Measurements from ENCODE around the gene MFSD6. TPM values are rescaled to one million over a fixed set of nuclear protein-coding genes. Genes with fewer than 3 reads are reported as not detected.

MFSD6 gene
- total RNA-seq, 5 donors from 2014 or later (not counting 1 experiment from before 2014, with no cell fraction given), result 42.3 to 47.4 (median 44.4) TPM

GRCh38 chr2:190396271-190396670 is 11.9 kb upstream of the MFSD6 start:
- H3K27me3 ChIP-seq (replicated peaks in 1 of 2; ENCODE audit: control insufficient read depth in 2 of 2, extremely low read depth in 1 of 2, insufficient read depth in 2 of 2, low read length in 1 of 2), result peaks cover 0 to 2% of the 10 kb centered on the region in 2 experiments
- no peaks in the 10 kb centered on the region for H3K9me3 Mint-ChIP-seq
- POLR2A ChIA-PET, result interaction anchor here in 1 of 2 donors (1.4 kb wide), 1 partner anchor 11 kb away, joined by 5 read pairs; no protein-coding TSS in a partner anchor
- no peak overlapping the region for H3K4me3 ChIP-seq (ENCODE audit: control insufficient read depth in 1 of 2, extremely low read depth in 1 of 2, low read length in 1 of 2)
- DNase-seq (no peak), ATAC-seq (replicated peaks in 1 of 4) (no peak)
- H3K4me1 Mint-ChIP-seq, result no peaks in the 10 kb centered on the region
- H3K27me3 Mint-ChIP-seq, result peaks cover 5 to 9% of the 10 kb centered on the region in 2 donors
- H3K27ac ChIP-seq (ENCODE audit: low read length), result no peak overlapping the region
- no peaks in the 10 kb centered on the region for H3K36me3 Mint-ChIP-seq
- no peaks in the 10 kb centered on the region for H3K9me3 ChIP-seq
- WGBS (ENCODE audit: insufficient coverage), result no CpG with 5 or more reads among the region's 2 CpGs
- no peaks in the 10 kb centered on the region for H3K4me1 ChIP-seq (ENCODE audit: control insufficient read depth in 1 of 2, extremely low read depth in 1 of 2, insufficient read depth in 2 of 2, low read length in 2 of 2)
- H3K4me3 Mint-ChIP-seq, result no peak overlapping the region
- H3K27ac Mint-ChIP-seq, result no peak overlapping the region
- no peaks in the 10 kb centered on the region for H3K36me3 ChIP-seq (ENCODE audit: control insufficient read depth in 2 of 2, extremely low read depth in 1 of 2, insufficient read depth in 1 of 2, low read length in 1 of 2)
- CTCF ChIA-PET, result no interaction called here

DNA sequence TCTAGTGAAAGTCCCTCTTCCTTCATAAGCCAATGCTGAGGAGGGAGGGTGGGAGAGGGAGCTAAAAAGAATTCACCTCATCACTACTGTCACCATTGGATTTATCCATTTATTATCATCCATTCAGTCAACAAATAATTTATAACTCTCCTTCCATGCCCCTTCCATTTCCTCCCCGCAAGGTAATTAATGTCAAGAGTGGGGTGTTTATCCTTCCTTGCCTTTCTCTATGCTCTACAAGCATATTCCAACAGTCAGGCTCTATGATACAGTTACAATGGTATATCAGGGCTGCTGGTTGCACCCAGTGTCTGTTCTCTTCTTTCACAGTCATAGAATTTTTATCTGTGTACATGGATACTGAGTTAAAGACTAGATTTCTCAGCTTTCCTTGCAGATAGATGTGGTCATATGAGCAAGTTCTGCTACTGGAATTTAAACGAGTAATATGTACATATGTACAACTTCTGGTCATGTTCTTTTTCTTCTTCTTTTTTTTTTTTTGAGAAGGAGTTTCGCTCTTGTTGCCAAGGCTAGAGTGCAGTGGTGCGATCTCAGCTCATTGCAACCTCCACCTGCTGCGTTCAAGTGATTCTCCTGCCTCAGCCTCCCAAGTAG is 5.1 kb upstream of the MFSD6 start:
- POLR2A ChIA-PET, result no interaction called here
- CTCF ChIA-PET, result interaction anchor here in 1 of 2 donors (0.7 kb wide), 1 partner anchor 79 kb away, joined by 4 read pairs; no protein-coding TSS in a partner anchor
- Mint-ChIP-seq H3K4me3 (no peak overlapping the region), H3K36me3 (no peaks in the 10 kb centered on the region), H3K4me1 (peaks cover 0 to 8% (median 7%) of the 10 kb centered on the region in 3 donors), H3K27ac (no peak overlapping the region), H3K27me3 (no peaks in the 10 kb centered on the region), H3K9me3 (no peaks in the 10 kb centered on the region)
- no peaks in the 10 kb centered on the region for H3K36me3 ChIP-seq (ENCODE audit: control insufficient read depth in 2 of 2, extremely low read depth in 1 of 2, insufficient read depth in 1 of 2, low read length in 1 of 2)
- peaks cover 0 to 2% of the 10 kb centered on the region in 2 experiments for H3K27me3 ChIP-seq (replicated peaks in 1 of 2; ENCODE audit: control insufficient read depth in 2 of 2, extremely low read depth in 1 of 2, insufficient read depth in 2 of 2, low read length in 1 of 2)
- no peak overlapping the region for H3K4me3 ChIP-seq (ENCODE audit: control insufficient read depth in 1 of 2, extremely low read depth in 1 of 2, low read length in 1 of 2)
- peaks cover 0 to 9% of the 10 kb centered on the region in 2 experiments for H3K4me1 ChIP-seq (ENCODE audit: control insufficient read depth in 1 of 2, extremely low read depth in 1 of 2, insufficient read depth in 2 of 2, low read length in 2 of 2)
- WGBS (ENCODE audit: insufficient coverage), result no CpG with 5 or more reads among the region's 5 CpGs
- ATAC-seq (replicated peaks in 1 of 4) (no peak), DNase-seq (no peak)
- H3K9me3 ChIP-seq, result no peaks in the 10 kb centered on the region
- H3K27ac ChIP-seq (ENCODE audit: low read length), result no peak overlapping the region

- peaks cover 7 to 13% (median 13%) of the 10 kb centered on the region in 3 donors for H3K4me1 Mint-ChIP-seq
- Histone ChIP-seq H3K9me3 (no peaks in the 10 kb centered on the region), H3K27ac (ENCODE audit: low read length) (no peak overlapping the region), H3K36me3 (ENCODE audit: control insufficient read depth in 2 of 2, extremely low read depth in 1 of 2, insufficient read depth in 1 of 2, low read length in 1 of 2) (no peaks in the 10 kb centered on the region), H3K27me3 (replicated peaks in 1 of 2; ENCODE audit: control insufficient read depth in 2 of 2, extremely low read depth in 1 of 2, insufficient read depth in 2 of 2, low read length in 1 of 2) (peaks cover 0 to 2% of the 10 kb centered on the region in 2 experiments), H3K4me3 (ENCODE audit: control insufficient read depth in 1 of 2, extremely low read depth in 1 of 2, low read length in 1 of 2) (no peak overlapping the region), H3K4me1 (ENCODE audit: control insufficient read depth in 1 of 2, extremely low read depth in 1 of 2, insufficient read depth in 2 of 2, low read length in 2 of 2) (peaks cover 6 to 12% of the 10 kb centered on the region in 2 experiments)
- ATAC-seq (replicated peaks in 1 of 4) (no peak), DNase-seq (no peak)
- no peak overlapping the region for H3K4me3 Mint-ChIP-seq
- H3K9me3 Mint-ChIP-seq, result no peaks in the 10 kb centered on the region
- ChIA-PET CTCF (interaction anchor here in 1 of 2 donors (0.7 kb wide), 1 partner anchor 20 kb away, joined by 3 read pairs; no protein-coding TSS in a partner anchor), POLR2A (no interaction called here)
- no peaks in the 10 kb centered on the region for H3K27me3 Mint-ChIP-seq
- H3K36me3 Mint-ChIP-seq, result no peaks in the 10 kb centered on the region
- H3K27ac Mint-ChIP-seq, result no peak overlapping the region
Observed at GRCh38 chr2:190404487-190404886, 3.7 kb upstream of the MFSD6 start.

DNA sequence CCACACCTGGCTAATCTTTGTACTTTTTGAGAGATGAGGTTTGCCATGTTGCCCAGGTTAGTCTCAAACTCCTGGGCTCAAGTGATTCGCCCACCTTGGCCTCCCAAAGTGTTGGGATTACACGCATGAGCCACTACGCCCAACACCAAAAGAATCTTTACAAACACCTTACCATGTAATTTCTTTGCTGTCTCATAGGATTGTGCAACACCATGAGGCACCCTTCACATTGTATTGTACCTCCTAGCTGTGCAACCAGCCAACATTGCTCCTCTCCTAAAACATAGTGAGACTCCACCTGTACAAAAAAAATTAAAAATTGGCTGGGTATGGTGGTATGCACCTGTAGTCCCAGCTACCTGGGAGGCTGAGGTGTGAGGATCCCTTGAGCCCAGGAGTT is 3.1 kb upstream of the MFSD6 start:
- WGBS (ENCODE audit: insufficient coverage), result 100% methylated on average over 3 of the region's 3 CpGs
- Histone ChIP-seq H3K4me1 (ENCODE audit: control insufficient read depth in 1 of 2, extremely low read depth in 1 of 2, insufficient read depth in 2 of 2, low read length in 2 of 2) (peaks cover 12 to 16% of the 10 kb centered on the region in 2 experiments), H3K4me3 (ENCODE audit: control insufficient read depth in 1 of 2, extremely low read depth in 1 of 2, low read length in 1 of 2) (no peak overlapping the region), H3K9me3 (no peaks in the 10 kb centered on the region), H3K27me3 (replicated peaks in 1 of 2; ENCODE audit: control insufficient read depth in 2 of 2, extremely low read depth in 1 of 2, insufficient read depth in 2 of 2, low read length in 1 of 2) (peaks cover 0 to 2% of the 10 kb centered on the region in 2 experiments), H3K36me3 (ENCODE audit: control insufficient read depth in 2 of 2, extremely low read depth in 1 of 2, insufficient read depth in 1 of 2, low read length in 1 of 2) (no peaks in the 10 kb centered on the region), H3K27ac (ENCODE audit: low read length) (no peak overlapping the region)
- Mint-ChIP-seq H3K9me3 (no peaks in the 10 kb centered on the region), H3K4me3 (no peak overlapping the region), H3K36me3 (no peaks in the 10 kb centered on the region), H3K4me1 (peaks cover 13 to 19% (median 19%) of the 10 kb centered on the region in 3 donors), H3K27me3 (no peaks in the 10 kb centered on the region), H3K27ac (no peak overlapping the region)
- ATAC-seq (replicated peaks in 1 of 4) (no peak), DNase-seq (no peak)
- ChIA-PET CTCF (no interaction called here), POLR2A (no interaction called here)

GRCh38 chr2:190405995-190406394 is 2.2 kb upstream of the MFSD6 start:
- Mint-ChIP-seq H3K9me3 (no peaks in the 10 kb centered on the region), H3K36me3 (no peaks in the 10 kb centered on the region), H3K4me3 (no peak overlapping the region), H3K27ac (no peak overlapping the region), H3K27me3 (no peaks in the 10 kb centered on the region), H3K4me1 (peaks cover 20 to 26% (median 26%) of the 10 kb centered on the region in 3 donors)
- Histone ChIP-seq H3K9me3 (no peaks in the 10 kb centered on the region), H3K4me1 (ENCODE audit: control insufficient read depth in 1 of 2, extremely low read depth in 1 of 2, insufficient read depth in 2 of 2, low read length in 2 of 2) (peaks cover 20 to 21% of the 10 kb centered on the region in 2 experiments), H3K36me3 (ENCODE audit: control insufficient read depth in 2 of 2, extremely low read depth in 1 of 2, insufficient read depth in 1 of 2, low read length in 1 of 2) (no peaks in the 10 kb centered on the region), H3K27ac (ENCODE audit: low read length) (no peak overlapping the region), H3K27me3 (replicated peaks in 1 of 2; ENCODE audit: control insufficient read depth in 2 of 2, extremely low read depth in 1 of 2, insufficient read depth in 2 of 2, low read length in 1 of 2) (peaks cover 0 to 2% of the 10 kb centered on the region in 2 experiments), H3K4me3 (ENCODE audit: control insufficient read depth in 1 of 2, extremely low read depth in 1 of 2, low read length in 1 of 2) (no peak overlapping the region)
- ChIA-PET POLR2A (no interaction called here), CTCF (interaction anchor here in 1 of 2 donors (0.6 kb wide), 1 partner anchor 128 kb away, joined by 4 read pairs; no protein-coding TSS in a partner anchor)
- DNase-seq, result no peak
- WGBS (ENCODE audit: insufficient coverage), result 100% methylated on average over 1 of the region's 3 CpGs
- no peak for ATAC-seq (replicated peaks in 1 of 4)

DNA sequence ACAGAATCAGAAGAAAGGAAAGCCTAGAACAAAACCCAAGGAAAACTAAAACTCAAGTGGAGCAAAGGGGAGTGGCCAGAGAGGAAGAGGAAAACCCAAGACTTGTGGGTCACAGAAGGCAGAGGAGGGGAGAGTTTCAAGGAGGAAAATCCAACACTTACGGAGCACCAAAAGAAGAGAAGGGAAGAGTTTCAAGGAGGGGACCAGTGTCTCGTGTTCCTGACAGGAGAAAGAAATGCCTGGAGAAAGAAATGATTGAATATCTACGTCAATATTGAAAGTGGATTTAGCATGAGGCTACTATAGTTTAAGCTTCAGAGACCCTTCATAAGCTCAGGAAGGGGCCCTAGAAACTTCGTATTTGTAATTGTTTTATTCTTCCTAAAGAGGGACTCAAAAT is 1.4 kb upstream of the MFSD6 start:
- no peak for ATAC-seq (replicated peaks in 1 of 4)

More for the DNA sequence above, 1.4 kb upstream of the MFSD6 start:
- POLR2A ChIA-PET, result interaction anchor here (0.6 to 1.2 kb wide), 11 partner anchors 9 to 645 kb away, joined by 3 to 14 read pairs (median 4); partner anchors contain the start of genes NEMP2 (in 1 of the 2) and OSGEPL1 (in 1 of the 2)
- H3K9me3 ChIP-seq, result no peaks in the 10 kb centered on the region
- Mint-ChIP-seq H3K27me3 (no peaks in the 10 kb centered on the region), H3K36me3 (no peaks in the 10 kb centered on the region), H3K27ac (no peak overlapping the region), H3K4me3 (peak overlapping the region in 1 of 3 donors; percentile 86), H3K4me1 (peaks cover 29 to 34% (median 34%) of the 10 kb centered on the region in 3 donors), H3K9me3 (no peaks in the 10 kb centered on the region)
- peaks cover 25 to 26% of the 10 kb centered on the region in 2 experiments for H3K4me1 ChIP-seq (ENCODE audit: control insufficient read depth in 1 of 2, extremely low read depth in 1 of 2, insufficient read depth in 2 of 2, low read length in 2 of 2)
- no peak overlapping the region for H3K4me3 ChIP-seq (ENCODE audit: control insufficient read depth in 1 of 2, extremely low read depth in 1 of 2, low read length in 1 of 2)
- DNase-seq, result no peak
- no peaks in the 10 kb centered on the region for H3K36me3 ChIP-seq (ENCODE audit: control insufficient read depth in 2 of 2, extremely low read depth in 1 of 2, insufficient read depth in 1 of 2, low read length in 1 of 2)
- peak overlapping the region; percentile 96 for H3K27ac ChIP-seq (ENCODE audit: low read length)
- CTCF ChIA-PET, result interaction anchor here in 1 of 2 donors (0.8 to 1.2 kb wide), 4 partner anchors 30 to 644 kb away, joined by 3 read pairs; partner anchors contain the start of gene OSGEPL1
- H3K27me3 ChIP-seq (replicated peaks in 1 of 2; ENCODE audit: control insufficient read depth in 2 of 2, extremely low read depth in 1 of 2, insufficient read depth in 2 of 2, low read length in 1 of 2), result peaks cover 0 to 2% of the 10 kb centered on the region in 2 experiments
- 100% methylated on average over 1 of the region's 4 CpGs for WGBS (ENCODE audit: insufficient coverage)
